Measurements from ENCODE around the gene TLX2. TPM values are rescaled to one million over a fixed set of nuclear protein-coding genes. Genes with fewer than 3 reads are reported as not detected.
A peak's percentile ranks its signal among the peaks of the same experiment; 100 is the strongest.

TLX2 gene
- total and polyA plus RNA-seq, 2 of the 13 experiments (the other 11 are each of a cell fraction or from before 2014, with no cell fraction given) = 0.05 to 0.20 TPM

- TF ChIP-seq E2F1 (CRISPR knock-in tag; IDR thresholded peaks at IDR 0.05) = no peak
- TF ChIP-seq RXRA (CRISPR knock-in tag; IDR thresholded peaks at IDR 0.05) = 0 out of 2 replicates have a peak, but pooled peaks have one; percentile 32
- no peak for TF ChIP-seq ZNF615 (CRISPR knock-in tag; IDR thresholded peaks at IDR 0.05; ENCODE audit: borderline replicate concordance)
- TF ChIP-seq ZNF33B (CRISPR knock-in tag; IDR thresholded peaks at IDR 0.05) = no peak
- TF ChIP-seq ZNF660 (CRISPR knock-in tag; IDR thresholded peaks at IDR 0.05; ENCODE audit: borderline replicate concordance, low read depth) = no peak
- 0 out of 2 replicates have a peak, but pooled peaks have one; percentile 22 for TF ChIP-seq ZNF598 (CRISPR knock-in tag; IDR thresholded peaks at IDR 0.05; ENCODE audit: borderline replicate concordance)
- TF ChIP-seq SMAD1 (CRISPR knock-in tag; IDR thresholded peaks at IDR 0.05; ENCODE audit: borderline replicate concordance, low read depth) = no peak
- 0 out of 2 replicates have a peak, but pooled peaks have one; percentile 47 for TF ChIP-seq ARID5B (CRISPR knock-in tag; IDR thresholded peaks at IDR 0.05)
- TF ChIP-seq ZBTB14 (CRISPR knock-in tag; IDR thresholded peaks at IDR 0.05) = no peak
- TF ChIP-seq IKZF4 (CRISPR knock-in tag; IDR thresholded peaks at IDR 0.05; ENCODE audit: borderline replicate concordance, low read depth, not compliant biosample characterization) = no peak
- no peak for TF ChIP-seq SOX5 (CRISPR knock-in tag; IDR thresholded peaks at IDR 0.05; ENCODE audit: borderline replicate concordance)
- TF ChIP-seq SUZ12 (IDR thresholded peaks at IDR 0.05; ENCODE audit: low read depth, low read length) = no peak
- TF ChIP-seq ZNF350 (CRISPR knock-in tag; IDR thresholded peaks at IDR 0.05; ENCODE audit: borderline replicate concordance, low read depth) = 0 out of 2 replicates have a peak, but pooled peaks have one; percentile 20
- no peak for TF ChIP-seq ZNF550 (CRISPR knock-in tag; IDR thresholded peaks at IDR 0.05; ENCODE audit: borderline replicate concordance)
- no peak for TF ChIP-seq SIX1 (CRISPR knock-in tag; IDR thresholded peaks at IDR 0.05; ENCODE audit: borderline replicate concordance)
- TF ChIP-seq MTERF4 (CRISPR knock-in tag; IDR thresholded peaks at IDR 0.05) = no peak; the same call in 1 of the 2 replicates
- TF ChIP-seq TFE3 (CRISPR knock-in tag; IDR thresholded peaks at IDR 0.05) = no peak
- no peak for TF ChIP-seq FOXC1 (CRISPR knock-in tag; IDR thresholded peaks at IDR 0.05; ENCODE audit: borderline replicate concordance)
- no peak for TF ChIP-seq NFYC (CRISPR knock-in tag; IDR thresholded peaks at IDR 0.05)
Measured at GRCh38 chr2:74552914-74553811, 38.9 kb downstream of the TLX2 start (continued).

Data from HepG2 (cell line).